ENCODE results near the gene NMT1. TPM values are rescaled to one million over a fixed set of nuclear protein-coding genes. Genes with fewer than 3 reads are reported as not detected.

The NMT1 gene
- total RNA-seq, 1 donor from 2014 or later: 81.9 TPM

DNA sequence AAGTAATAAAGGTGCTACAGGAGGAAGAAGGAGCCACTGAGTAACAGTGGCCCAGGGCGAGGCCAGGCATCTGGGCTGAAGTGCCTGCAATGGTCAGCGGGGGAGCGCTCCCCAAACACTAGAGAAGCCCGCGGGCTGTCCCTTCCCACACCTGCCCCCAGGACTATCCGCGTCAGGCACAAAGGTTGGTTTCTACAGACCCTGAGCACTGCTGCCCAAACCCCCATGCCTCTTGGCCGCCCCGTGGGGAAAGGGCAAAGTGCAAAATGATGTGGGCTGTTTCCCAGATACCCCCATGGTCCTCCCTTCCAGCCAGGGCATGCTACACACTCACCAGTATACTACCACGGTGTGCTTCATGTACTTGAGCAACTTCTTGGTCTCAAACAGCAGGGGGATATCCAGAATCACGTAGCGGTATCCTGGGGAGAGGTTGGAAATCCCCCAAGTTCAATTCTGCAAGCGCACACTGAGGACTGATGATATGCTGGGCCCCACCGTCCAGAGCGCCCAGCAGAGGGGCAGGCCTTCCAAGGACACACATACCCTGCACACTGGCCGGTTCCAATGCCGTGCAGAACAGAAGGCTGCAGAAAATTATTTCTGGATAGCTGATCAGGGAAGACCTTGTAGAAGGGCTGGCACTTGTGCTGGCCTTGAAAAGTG, 31.2 kb upstream of the NMT1 start:
- H3K4me3 ChIP-seq (ENCODE audit: low read depth, low read length): no peak overlapping the region
- no peak for DNase-seq (ENCODE audit: low read depth)
- TF ChIP-seq, protein P1, sequence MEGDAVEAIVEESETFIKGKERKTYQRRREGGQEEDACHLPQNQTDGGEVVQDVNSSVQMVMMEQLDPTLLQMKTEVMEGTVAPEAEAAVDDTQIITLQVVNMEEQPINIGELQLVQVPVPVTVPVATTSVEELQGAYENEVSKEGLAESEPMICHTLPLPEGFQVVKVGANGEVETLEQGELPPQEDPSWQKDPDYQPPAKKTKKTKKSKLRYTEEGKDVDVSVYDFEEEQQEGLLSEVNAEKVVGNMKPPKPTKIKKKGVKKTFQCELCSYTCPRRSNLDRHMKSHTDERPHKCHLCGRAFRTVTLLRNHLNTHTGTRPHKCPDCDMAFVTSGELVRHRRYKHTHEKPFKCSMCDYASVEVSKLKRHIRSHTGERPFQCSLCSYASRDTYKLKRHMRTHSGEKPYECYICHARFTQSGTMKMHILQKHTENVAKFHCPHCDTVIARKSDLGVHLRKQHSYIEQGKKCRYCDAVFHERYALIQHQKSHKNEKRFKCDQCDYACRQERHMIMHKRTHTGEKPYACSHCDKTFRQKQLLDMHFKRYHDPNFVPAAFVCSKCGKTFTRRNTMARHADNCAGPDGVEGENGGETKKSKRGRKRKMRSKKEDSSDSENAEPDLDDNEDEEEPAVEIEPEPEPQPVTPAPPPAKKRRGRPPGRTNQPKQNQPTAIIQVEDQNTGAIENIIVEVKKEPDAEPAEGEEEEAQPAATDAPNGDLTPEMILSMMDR (conservative IDR thresholded peaks at IDR 0.05; ENCODE audit: low read depth, low read length): no peak

GRCh38 chr17:45030733-45031132, 30.4 kb upstream of the NMT1 start:
- TF ChIP-seq, protein P1 (conservative IDR thresholded peaks at IDR 0.05; ENCODE audit: low read depth, low read length): no peak
- no peak overlapping the region for H3K4me3 ChIP-seq (ENCODE audit: low read depth, low read length)
- no peak for DNase-seq (ENCODE audit: low read depth)

- TF ChIP-seq, protein P1 (conservative IDR thresholded peaks at IDR 0.05; ENCODE audit: low read depth, low read length): no peak
- no peak for DNase-seq (ENCODE audit: low read depth)
- no peak overlapping the region for H3K4me3 ChIP-seq (ENCODE audit: low read depth, low read length)
Measured at GRCh38 chr17:45031231-45032173, 29.6 kb upstream of the NMT1 start.

GRCh38 chr17:45032174-45032541, 29.0 kb upstream of the NMT1 start:
- no peak overlapping the region for H3K4me3 ChIP-seq (ENCODE audit: low read depth, low read length)
- no peak for DNase-seq (ENCODE audit: low read depth)
- TF ChIP-seq, protein P1 (conservative IDR thresholded peaks at IDR 0.05; ENCODE audit: low read depth, low read length): no peak

DNA sequence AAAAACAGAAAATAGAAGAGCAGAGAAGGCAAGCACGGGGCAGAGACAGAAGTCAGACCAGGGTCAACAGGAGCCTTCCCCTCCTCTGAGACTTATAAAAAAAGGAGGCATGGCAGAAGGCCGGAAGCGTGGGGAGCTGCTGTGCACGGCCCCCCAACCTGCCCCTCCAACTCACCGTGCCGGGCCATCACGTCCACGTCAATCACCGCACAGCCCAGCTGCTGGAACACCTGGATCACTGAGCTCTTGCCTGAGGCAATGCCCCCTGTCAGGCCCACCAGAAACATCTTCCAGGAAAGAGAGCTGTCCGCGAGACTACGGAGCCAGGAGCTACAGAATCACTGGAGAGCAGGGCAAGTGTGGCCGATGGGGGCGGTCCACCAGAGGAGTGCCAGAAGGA, 26.5 kb upstream of the NMT1 start:
- TF ChIP-seq, protein P1 (conservative IDR thresholded peaks at IDR 0.05; ENCODE audit: low read depth, low read length): no peak
- H3K4me3 ChIP-seq (ENCODE audit: low read depth, low read length): no peak overlapping the region
- DNase-seq (ENCODE audit: low read depth): no peak

GRCh38 chr17:45035848-45036247, 25.3 kb upstream of the NMT1 start:
- H3K4me3 ChIP-seq (ENCODE audit: low read depth, low read length): no peak overlapping the region
- no peak for DNase-seq (ENCODE audit: low read depth)
- TF ChIP-seq, protein P1 (conservative IDR thresholded peaks at IDR 0.05; ENCODE audit: low read depth, low read length): no peak

All from epithelial cell of proximal tubule (primary cell).